Spinal cord (tissue), 10 donors: ENCODE results near the gene FNDC3B. TPM values are rescaled to one million over a fixed set of nuclear protein-coding genes. Genes with fewer than 3 reads are reported as not detected.

ENCODE experiments used
- DNase-seq, 6 donors: peaks; one replicate each; pipeline versions ENCODE4 v3.0.0 to v3.0.0-alpha.2; 2013 to 2015; ENCODE audit warnings: low spot score in 6 of 6, low read depth in 4 of 6
- H3K27ac ChIP-seq: one replicate; pipeline ENCODE4 v1.5.1; 2013; ENCODE audit warnings: low read depth, low read length, control low read depth
- H3K27me3 ChIP-seq: one replicate; pipeline ENCODE4 v1.6.1; 2013; ENCODE audit warnings: low read length; ENCODE audit not compliant: control insufficient read depth, insufficient read depth
- H3K36me3 ChIP-seq: one replicate; pipeline ENCODE4 v1.6.1; 2013; ENCODE audit warnings: low read length; ENCODE audit not compliant: control insufficient read depth, insufficient read depth
- H3K4me1 ChIP-seq: one replicate; pipeline ENCODE4 v1.6.1; 2013; ENCODE audit warnings: low read length; ENCODE audit not compliant: control insufficient read depth, insufficient read depth
- H3K4me3 ChIP-seq: one replicate; pipeline ENCODE4 v1.5.1; 2013; ENCODE audit warnings: low read depth, low read length, control low read depth
- H3K9me3 ChIP-seq: one replicate; pipeline ENCODE4 v1.6.1; 2013; ENCODE audit warnings: low read length; ENCODE audit not compliant: control insufficient read depth, insufficient read depth
- WGBS: methylation state at CpG from one replicate; pipeline ENCODE4 v1.1.5; 2013; ENCODE audit warnings: missing lambda C conversion rate; ENCODE audit not compliant: insufficient coverage; 5-methylcytosine and 5-hydroxymethylcytosine counted together
- polyA plus RNA-seq, 2 donors: library from polyadenylated mRNA; unstranded; fragments of 120-200 nt; gene quantifications; one replicate each; pipeline ENCODE4 v1.2.1, GENCODE V29; 2013; ENCODE audit not compliant: insufficient read length in 2 of 2
- total RNA-seq, 2 donors: library from RNA; depleted of rRNA in 1 of 2; stranded (reverse); fragments of 120-200 nt in 1 of 2; fragments of >200 nt in 1 of 2; gene quantifications; one replicate each; pipeline versions ENCODE4 v1.2.3 to v1.2.4, GENCODE V29; 2013 to 2014
- donor health status: healthy.

Gene FNDC3B
- total and polyA plus RNA-seq, 4 donors = 14.9 to 66.8 (median 40.0) TPM

DNA sequence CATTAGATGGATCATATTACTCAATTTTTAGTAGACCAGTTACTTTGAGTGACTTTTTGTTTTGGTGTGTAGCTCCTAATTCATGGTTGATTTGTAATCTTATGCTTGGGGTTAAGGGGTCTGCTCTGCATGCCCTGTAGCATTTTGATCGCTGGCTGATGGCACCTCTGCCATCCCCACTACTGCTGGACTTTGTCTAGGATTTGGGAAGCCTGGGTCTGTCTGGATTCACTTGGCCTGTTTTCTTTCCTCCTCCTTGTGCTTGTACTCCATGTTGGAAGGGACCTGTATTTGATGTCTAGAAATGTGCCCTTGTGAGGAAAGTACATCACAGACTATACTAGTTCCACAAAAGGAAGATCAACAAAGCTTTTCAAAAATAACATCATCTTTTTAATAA, 154.1 kb downstream of the FNDC3B start:
- Histone ChIP-seq H3K4me1 (no peaks in the 10 kb centered on the region), H3K4me3 (no peak overlapping the region), H3K36me3 (no peaks in the 10 kb centered on the region), H3K9me3 (no peaks in the 10 kb centered on the region), H3K27me3 (no peaks in the 10 kb centered on the region), H3K27ac (no peak overlapping the region)
- no CpG with 5 or more reads among the region's 1 CpG for WGBS
- DNase-seq = no peak

GRCh38 chr3:172194702-172195406, 155.5 kb downstream of the FNDC3B start:
- Histone ChIP-seq H3K27ac (peak overlapping the region; percentile 52), H3K27me3 (no peaks in the 10 kb centered on the region), H3K4me3 (no peak overlapping the region), H3K9me3 (no peaks in the 10 kb centered on the region), H3K4me1 (no peaks in the 10 kb centered on the region), H3K36me3 (no peaks in the 10 kb centered on the region)
- no CpG with 5 or more reads among the region's 4 CpGs for WGBS
- DNase-seq = peak in 4 of 6 donors; percentile 59 to 89 (median 65)

- peak overlapping the region; percentile 52 for H3K27ac ChIP-seq
- no peaks in the 10 kb centered on the region for H3K27me3 ChIP-seq
- no peaks in the 10 kb centered on the region for H3K36me3 ChIP-seq
- no peaks in the 10 kb centered on the region for H3K9me3 ChIP-seq
- H3K4me3 ChIP-seq = no peak overlapping the region
- no peak for DNase-seq
- H3K4me1 ChIP-seq = no peaks in the 10 kb centered on the region
- WGBS = no CpG with 5 or more reads among the region's 1 CpG
These were observed 156.0 kb downstream of the FNDC3B start for GRCh38 chr3:172195407-172195754.

- Histone ChIP-seq H3K4me3 (no peak overlapping the region), H3K36me3 (no peaks in the 10 kb centered on the region), H3K27ac (no peak overlapping the region), H3K9me3 (no peaks in the 10 kb centered on the region), H3K4me1 (peaks cover 6% of the 10 kb centered on the region), H3K27me3 (no peaks in the 10 kb centered on the region)
- no CpG with 5 or more reads among the region's 3 CpGs for WGBS
- peak in 1 of 6 donors; percentile 64 for DNase-seq
These were observed 158.0 kb downstream of the FNDC3B start for GRCh38 chr3:172197344-172197743.

GRCh38 chr3:172198428-172198827, 159.1 kb downstream of the FNDC3B start:
- Histone ChIP-seq H3K36me3 (no peaks in the 10 kb centered on the region), H3K9me3 (no peaks in the 10 kb centered on the region), H3K27ac (no peak overlapping the region), H3K4me3 (no peak overlapping the region), H3K4me1 (peaks cover 6% of the 10 kb centered on the region), H3K27me3 (no peaks in the 10 kb centered on the region)
- no peak for DNase-seq
- WGBS = 100% methylated on average over 2 of the region's 3 CpGs

DNA sequence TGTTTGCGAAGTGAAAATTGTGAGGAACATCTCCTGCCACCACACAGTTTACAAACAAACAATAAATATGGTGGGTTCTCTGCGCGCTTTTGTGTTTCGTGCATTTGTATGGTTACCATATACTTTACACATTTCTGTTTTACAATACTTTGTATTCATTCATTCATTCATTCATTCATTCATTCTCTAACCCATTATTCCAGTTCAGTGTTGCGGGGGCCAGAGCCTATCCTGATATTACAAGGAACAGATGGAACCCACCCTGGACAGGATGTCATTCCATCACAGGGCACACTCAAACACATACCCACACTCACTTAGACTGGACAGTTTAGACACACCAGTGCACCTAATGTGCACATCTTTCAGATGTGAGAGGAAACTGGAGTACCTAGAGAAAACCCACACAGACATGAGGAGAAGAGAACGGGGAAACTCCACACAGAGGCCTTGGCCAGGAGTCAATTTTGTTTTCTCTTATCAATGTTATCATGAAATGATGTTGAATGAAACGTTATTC, 160.5 kb downstream of the FNDC3B start:
- Histone ChIP-seq H3K27me3 (no peaks in the 10 kb centered on the region), H3K4me3 (no peak overlapping the region), H3K4me1 (peaks cover 6% of the 10 kb centered on the region), H3K36me3 (no peaks in the 10 kb centered on the region), H3K27ac (no peak overlapping the region), H3K9me3 (no peaks in the 10 kb centered on the region)
- DNase-seq = no peak
- WGBS = 98% methylated on average over 4 of the region's 7 CpGs

DNA sequence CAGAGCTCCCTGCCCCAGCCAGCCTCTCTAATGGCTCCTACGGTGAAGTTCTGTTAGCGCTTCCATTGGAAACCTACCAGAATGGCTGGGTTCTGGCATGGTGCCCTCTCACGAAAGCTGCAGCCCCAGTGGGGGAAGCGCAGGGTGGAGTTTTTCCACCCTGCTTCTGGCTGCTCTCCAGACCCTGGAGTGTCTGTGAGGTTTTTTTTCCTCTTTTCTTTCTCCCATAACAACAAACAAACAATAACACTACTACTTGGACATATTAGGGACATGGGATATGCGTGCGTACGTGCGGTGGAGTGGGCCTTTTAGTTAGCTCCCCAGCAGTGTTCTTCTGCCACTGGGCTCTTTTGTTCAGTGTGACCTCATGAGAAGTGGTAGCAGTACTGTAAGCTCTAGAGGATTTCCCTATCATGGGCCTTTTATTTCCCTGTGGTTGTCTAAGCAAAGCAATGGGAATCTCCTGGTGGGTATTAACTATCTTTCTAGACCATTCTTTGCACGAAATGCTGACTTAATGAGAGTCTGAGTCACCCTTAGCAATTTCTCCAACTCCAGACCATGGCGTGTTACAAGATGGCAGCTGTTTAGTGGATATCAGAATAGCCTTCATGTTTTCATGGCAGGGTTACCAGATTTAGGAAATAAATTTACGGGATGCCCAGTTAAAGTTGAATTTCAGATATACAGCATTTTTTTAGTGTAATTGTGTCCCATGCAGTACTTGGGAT, 161.9 kb downstream of the FNDC3B start:
- peaks cover 8% of the 10 kb centered on the region for H3K4me1 ChIP-seq
- DNase-seq = peak; percentile 57 to 92 (median 75)
- H3K9me3 ChIP-seq = no peaks in the 10 kb centered on the region
- no peak overlapping the region for H3K4me3 ChIP-seq
- no peaks in the 10 kb centered on the region for H3K27me3 ChIP-seq
- no peaks in the 10 kb centered on the region for H3K36me3 ChIP-seq
- peak overlapping the region; percentile 74 for H3K27ac ChIP-seq
- WGBS = 100% methylated on average over 1 of the region's 11 CpGs

- Histone ChIP-seq H3K27ac (peak overlapping the region; percentile 74), H3K9me3 (no peaks in the 10 kb centered on the region), H3K36me3 (no peaks in the 10 kb centered on the region), H3K27me3 (no peaks in the 10 kb centered on the region), H3K4me3 (no peak overlapping the region), H3K4me1 (peaks cover 8% of the 10 kb centered on the region)
- no CpG with 5 or more reads among the region's 3 CpGs for WGBS
- DNase-seq = peak in 1 of 6 donors; percentile 41
These were observed 162.5 kb downstream of the FNDC3B start for GRCh38 chr3:172201870-172202236.

GRCh38 chr3:172202797-172203196, 163.4 kb downstream of the FNDC3B start:
- H3K36me3 ChIP-seq = no peaks in the 10 kb centered on the region
- H3K4me3 ChIP-seq = no peak overlapping the region
- no peaks in the 10 kb centered on the region for H3K27me3 ChIP-seq
- H3K9me3 ChIP-seq = no peaks in the 10 kb centered on the region
- peaks cover 8% of the 10 kb centered on the region for H3K4me1 ChIP-seq
- peak in 1 of 6 donors; percentile 41 for DNase-seq
- H3K27ac ChIP-seq = peak overlapping the region; percentile 75
- WGBS = no CpG with 5 or more reads among the region's 3 CpGs
